Pancreas (tissue), 10 donors: ENCODE data around the gene LIX1. TPM values are rescaled to one million over a fixed set of nuclear protein-coding genes. Genes with fewer than 3 reads are reported as not detected.
"Not testable (repeated sequence)": the region's sequence is repeated elsewhere in the genome, so short reads cannot be mapped to it uniquely, and the experiment has no call there.

Source experiments
- ATAC-seq, 4 donors: fragments of 200-7000 bp; cut with Tn5 transposase; one replicate each; pipeline versions ENCODE4 v1.8.0 to v1.9.1; 2020; ENCODE audit warnings: mild to moderate bottlenecking in 4 of 4, moderate library complexity in 4 of 4
- DNase-seq, 6 donors: peaks; one replicate each; pipeline ENCODE4 v3.0.0-alpha.2; 2020
- FAIRE-seq: peaks from 2 replicates; lab custom pipeline; 2012; peaks lifted over from hg19 to GRCh38; lab: Jason Lieb, UNC
- H3K27ac ChIP-seq, 4 donors: fragments of 200-600 bp; sonication (generic); 1 replicate in 3 of 4; 2 replicates in 1 of 4; pipeline versions ENCODE4 v1.5.0 to v1.8.0; 2020
- H3K27me3 ChIP-seq, 4 donors: fragments of 200-600 bp; one replicate each; pipeline ENCODE4 v1.8.0; 2021
- H3K36me3 ChIP-seq, 3 donors: fragments of 200-600 bp; sonication (generic) in 1 of 3; one replicate each; pipeline versions ENCODE4 v1.5.0 to v1.8.0; 2020 to 2021
- H3K4me1 ChIP-seq, 3 donors: fragments of 200-600 bp; one replicate each; pipeline ENCODE4 v1.8.0; 2021
- H3K4me3 ChIP-seq, 4 donors: fragments of 200-600 bp; sonication (generic) in 2 of 4; one replicate each; pipeline versions ENCODE4 v1.5.0 to v1.8.0; 2020 to 2021
- H3K9me3 ChIP-seq, 4 donors: fragments of 200-600 bp; one replicate each; pipeline ENCODE4 v1.8.0; 2021
- WGBS, 2 donors: extraction: QIAGEN DNeasy Blood & Tissue Kit; methylation state at CpG; one replicate each; pipeline ENCODE4 v1.1.7; 2013; 5-methylcytosine and 5-hydroxymethylcytosine counted together
- intact Hi-C, 3 donors: fragments of 100-400 bp; cut with DNase I; formaldehyde crosslinking; loops; one replicate each; pipeline versions ENCODE4 v1.11.1 to v1.14.2; 2022
- polyA plus RNA-seq, 2 donors: library from polyadenylated mRNA; stranded (reverse); fragments of 200-250 nt; gene quantifications; one replicate each; pipeline ENCODE4 v1.2.3, GENCODE V29; 2013
- total RNA-seq, 6 donors: library from RNA; stranded (reverse); fragmentation: NEBNext Ultra II Directional in 4 of 6; extraction: Animal tissue kit (Norgen Biotek cat#: 25700) in 4 of 6; gene quantifications; one replicate each; pipeline versions ENCODE4 v1.2.1 to v1.2.4, GENCODE V29; 2021 to 2023
- TF ChIP-seq, protein P1 (sequence below), 4 donors: fragments of 200-600 bp; sonication (generic) in 3 of 4; IDR thresholded peaks; one replicate each; pipeline versions ENCODE4 v1.5.0 to v1.8.0; 2021; ENCODE audit warnings: antibody characterized with exemption in 4 of 4
- donor health status: healthy with polysubstance abuse.
- donor health status: DM: no; HTN: no; CAD: no; lungs with moderate emphysema.
- donor health status: DM: no; HTN: no; CAD: no.
- donor health status: control.
- donor health status: control.
- donor health status: Bipolar disorder and iron deficiency.
- donor health status: DM: yes; HTN: yes; CAD: no.
- donor health status: DM: no; HTN: no; CAD: no.
- donor health status: DM: no; HTN: no; CAD: no.
- donor health status: DM: yes; HTN: yes; CAD: no.

The LIX1 gene
- total and polyA plus RNA-seq, 8 donors, result 0.08 to 0.12 TPM; not detected in 6

DNA sequence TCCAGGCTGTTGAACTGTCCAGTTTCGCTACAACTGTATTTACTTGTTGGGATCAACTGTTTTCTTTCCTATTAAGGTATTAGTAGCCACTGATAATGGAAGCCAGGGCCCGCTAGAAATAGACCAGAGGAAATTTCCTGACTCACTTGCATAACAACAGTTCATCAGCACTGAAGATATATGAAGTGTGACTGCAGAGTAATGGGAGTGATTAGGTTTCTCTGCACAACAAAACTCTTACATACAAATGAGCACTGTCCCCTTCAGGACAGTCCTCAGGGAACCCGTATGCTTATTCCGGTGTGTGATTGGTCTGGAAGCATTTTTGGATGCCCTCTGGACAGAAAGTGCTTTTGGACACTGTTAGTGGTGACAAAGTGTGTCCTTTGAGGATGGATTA, 55.3 kb downstream of the LIX1 start:
- H3K27ac ChIP-seq, result no peak overlapping the region
- TF ChIP-seq, protein P1, sequence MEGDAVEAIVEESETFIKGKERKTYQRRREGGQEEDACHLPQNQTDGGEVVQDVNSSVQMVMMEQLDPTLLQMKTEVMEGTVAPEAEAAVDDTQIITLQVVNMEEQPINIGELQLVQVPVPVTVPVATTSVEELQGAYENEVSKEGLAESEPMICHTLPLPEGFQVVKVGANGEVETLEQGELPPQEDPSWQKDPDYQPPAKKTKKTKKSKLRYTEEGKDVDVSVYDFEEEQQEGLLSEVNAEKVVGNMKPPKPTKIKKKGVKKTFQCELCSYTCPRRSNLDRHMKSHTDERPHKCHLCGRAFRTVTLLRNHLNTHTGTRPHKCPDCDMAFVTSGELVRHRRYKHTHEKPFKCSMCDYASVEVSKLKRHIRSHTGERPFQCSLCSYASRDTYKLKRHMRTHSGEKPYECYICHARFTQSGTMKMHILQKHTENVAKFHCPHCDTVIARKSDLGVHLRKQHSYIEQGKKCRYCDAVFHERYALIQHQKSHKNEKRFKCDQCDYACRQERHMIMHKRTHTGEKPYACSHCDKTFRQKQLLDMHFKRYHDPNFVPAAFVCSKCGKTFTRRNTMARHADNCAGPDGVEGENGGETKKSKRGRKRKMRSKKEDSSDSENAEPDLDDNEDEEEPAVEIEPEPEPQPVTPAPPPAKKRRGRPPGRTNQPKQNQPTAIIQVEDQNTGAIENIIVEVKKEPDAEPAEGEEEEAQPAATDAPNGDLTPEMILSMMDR (IDR thresholded peaks at IDR 0.05), result no peak
- intact Hi-C loops, result no loop called here
- ATAC-seq, result no peak
- H3K36me3 ChIP-seq, result no peaks in the 10 kb centered on the region
- no peak for DNase-seq
- no peaks in the 10 kb centered on the region for H3K27me3 ChIP-seq
- no peaks in the 10 kb centered on the region for H3K9me3 ChIP-seq
- FAIRE-seq, result no peak
- 83 to 85% methylated on average over 4 of the region's 4 CpGs for WGBS, 2 donors
- no peak overlapping the region for H3K4me3 ChIP-seq
- H3K4me1 ChIP-seq, result no peaks in the 10 kb centered on the region

DNA sequence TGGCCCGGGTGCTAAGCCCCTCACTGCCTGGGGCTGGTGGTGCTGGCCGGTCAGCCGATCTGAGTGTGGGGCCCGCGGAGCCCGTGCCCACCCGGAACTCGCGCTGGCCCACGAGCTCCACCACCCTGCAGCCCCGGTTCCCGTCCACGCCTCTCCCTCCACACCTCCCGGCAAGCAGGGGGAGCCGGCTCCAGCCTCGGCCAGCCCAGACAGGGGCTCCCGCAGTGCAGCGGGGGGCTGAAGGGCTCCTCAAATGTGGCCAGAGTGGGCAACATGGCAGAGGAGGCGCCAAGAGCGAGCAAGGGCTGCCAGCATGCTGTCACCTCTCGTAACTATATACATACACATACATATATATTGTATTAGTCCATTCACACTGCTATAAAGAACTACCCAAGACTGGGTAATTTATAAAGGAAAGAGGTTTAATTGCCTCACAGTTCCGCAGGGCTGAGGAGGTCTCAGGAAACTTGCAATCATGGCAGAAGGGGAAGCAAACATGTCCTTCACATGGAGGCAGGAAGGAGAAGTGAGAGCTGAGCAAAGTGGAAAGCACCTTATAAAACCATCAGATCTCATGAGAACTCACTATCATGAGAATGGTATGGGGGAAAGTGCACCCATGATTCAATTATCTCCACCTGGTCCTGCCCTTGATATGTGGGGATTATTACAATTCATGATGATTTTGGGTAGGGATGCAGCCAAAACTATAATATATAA, 56.8 kb downstream of the LIX1 start:
- H3K36me3 ChIP-seq, result no peaks in the 10 kb centered on the region
- intact Hi-C loops, result no loop called here
- DNase-seq (peak in 1 of 6 donors; percentile 50), FAIRE-seq (no peak), ATAC-seq (no peak)
- H3K27me3 ChIP-seq, result no peaks in the 10 kb centered on the region
- H3K27ac ChIP-seq, result no peak overlapping the region
- 94 to 95% methylated on average over 19 to 22 of the region's 22 CpGs for WGBS, 2 donors
- H3K4me1 ChIP-seq, result peaks cover 0 to 3% (median 0%) of the 10 kb centered on the region in 3 donors
- H3K9me3 ChIP-seq, result no peaks in the 10 kb centered on the region
- H3K4me3 ChIP-seq, result no peak overlapping the region
- TF ChIP-seq, protein P1 (IDR thresholded peaks at IDR 0.05), result no peak

DNA sequence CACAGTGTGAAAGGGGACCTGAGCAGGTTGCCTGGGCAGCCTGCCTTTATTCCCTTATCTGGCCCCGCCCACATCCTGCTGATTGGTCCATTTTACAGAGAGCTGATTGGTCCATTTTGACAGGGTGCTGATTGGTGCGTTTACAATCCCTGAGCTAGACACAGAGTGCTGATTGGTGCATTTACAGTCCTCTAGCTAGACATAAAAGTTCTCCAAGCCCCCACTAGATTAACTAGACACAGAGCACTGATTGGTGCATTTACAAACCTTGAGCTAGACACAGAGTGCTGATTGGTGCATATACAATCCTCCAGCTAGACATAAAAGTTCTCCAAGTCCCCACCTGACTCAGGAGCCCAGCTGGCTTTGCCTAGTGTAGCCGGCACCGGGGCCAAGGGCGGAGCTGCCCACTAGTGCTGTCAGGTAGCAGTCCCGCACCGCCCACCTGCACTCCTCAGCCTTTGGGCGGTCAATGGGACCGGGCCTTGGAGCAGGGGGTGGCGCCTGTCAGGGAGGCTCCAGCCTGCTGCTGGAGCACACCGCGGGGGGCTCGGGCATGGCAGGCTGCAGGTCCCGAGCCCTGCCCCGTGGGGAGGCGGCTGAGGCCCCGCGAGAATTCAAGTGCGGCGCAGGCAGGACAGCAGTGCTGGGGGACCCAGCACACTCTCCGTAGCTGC, 57.5 kb downstream of the LIX1 start:
- intact Hi-C loops, H3K27ac ChIP-seq, H3K4me1 ChIP-seq, H3K4me3 ChIP-seq, H3K27me3 ChIP-seq, H3K9me3 ChIP-seq, FAIRE-seq, ATAC-seq, H3K36me3 ChIP-seq: not testable (repeated sequence)
- whole genome bisulfite sequencing, 2 donors, result 94 to 95% methylated on average over 18 to 21 of the region's 21 CpGs
- peak in 1 of 6 donors; percentile 73 for DNase-seq

DNA sequence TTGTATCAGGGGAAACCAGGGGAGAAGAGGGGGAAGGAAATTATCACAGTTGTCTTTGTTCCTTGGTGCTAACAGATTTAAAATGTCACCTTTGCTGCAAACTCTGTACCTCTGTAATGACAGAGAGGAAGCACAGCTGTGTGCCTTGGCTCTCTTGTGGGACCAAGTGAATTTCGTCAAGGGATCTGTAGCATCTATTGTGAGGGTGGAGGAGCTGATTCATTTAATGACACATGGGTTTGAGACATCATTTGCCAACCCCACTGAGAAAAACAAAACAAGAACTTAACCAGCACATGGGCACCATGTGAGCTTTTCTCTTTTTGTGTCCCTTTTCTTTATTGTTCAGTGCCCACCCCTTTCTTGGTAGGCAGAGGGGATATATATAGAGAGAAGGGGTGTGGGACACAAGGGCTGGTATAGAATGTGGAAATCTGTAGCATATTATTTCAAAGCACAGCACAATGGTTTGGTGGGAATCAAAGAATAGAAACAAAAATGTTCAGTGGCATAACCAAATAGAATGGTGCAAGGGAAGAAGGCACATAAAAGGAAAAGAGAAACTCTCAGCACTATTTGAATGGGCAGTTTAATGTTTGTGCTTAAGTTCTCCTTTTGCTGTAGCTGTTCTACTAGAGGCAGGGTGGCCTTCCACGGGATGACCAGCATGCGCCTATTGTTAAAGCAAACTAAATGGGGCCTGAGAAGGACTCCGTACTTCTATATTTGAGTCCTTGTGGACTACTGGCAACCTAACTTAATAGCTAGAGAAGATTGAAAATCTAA, 63.3 kb downstream of the LIX1 start:
- TF ChIP-seq, protein P1 (IDR thresholded peaks at IDR 0.05), result no peak
- DNase-seq (no peak), ATAC-seq (no peak), FAIRE-seq (no peak)
- no peaks in the 10 kb centered on the region for H3K27me3 ChIP-seq
- no peaks in the 10 kb centered on the region for H3K9me3 ChIP-seq
- 88 to 90% methylated on average over 4 of the region's 4 CpGs for WGBS, 2 donors
- peaks cover 0 to 3% (median 0%) of the 10 kb centered on the region in 3 donors for H3K4me1 ChIP-seq
- no peaks in the 10 kb centered on the region for H3K36me3 ChIP-seq
- H3K4me3 ChIP-seq, result no peak overlapping the region
- H3K27ac ChIP-seq, result no peak overlapping the region
- intact Hi-C loops, result no loop called here

DNA sequence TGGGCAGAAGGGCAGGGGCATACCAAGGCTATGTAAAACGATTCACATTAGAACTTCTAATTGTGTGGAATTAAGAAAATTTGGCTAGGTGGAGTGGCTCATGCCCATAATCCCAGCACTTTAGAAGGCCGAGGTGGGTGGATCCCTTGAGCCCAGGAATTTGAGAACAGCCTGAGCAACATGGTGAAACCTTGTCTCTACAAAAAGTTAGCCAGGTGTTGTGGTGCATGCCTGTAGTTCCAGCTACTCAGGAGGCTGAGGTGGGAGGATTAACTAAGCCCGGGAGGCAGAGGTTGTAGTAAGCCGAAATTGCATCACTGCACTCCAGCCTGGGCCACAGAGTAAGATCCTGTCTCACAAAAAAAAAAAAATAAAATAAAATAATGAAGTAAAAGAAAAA, 65.2 kb downstream of the LIX1 start:
- WGBS, 2 donors, result 86 to 88% methylated on average over 4 of the region's 4 CpGs
- intact Hi-C loops, result no loop called here
- TF ChIP-seq, protein P1 (IDR thresholded peaks at IDR 0.05), result no peak
- H3K27ac ChIP-seq, result no peak overlapping the region
- H3K36me3 ChIP-seq, result no peaks in the 10 kb centered on the region
- ATAC-seq (no peak), DNase-seq (no peak), FAIRE-seq (no peak)
- H3K4me3 ChIP-seq, result no peak overlapping the region
- H3K27me3 ChIP-seq, result no peaks in the 10 kb centered on the region
- no peaks in the 10 kb centered on the region for H3K9me3 ChIP-seq
- H3K4me1 ChIP-seq, result peaks cover 0 to 3% (median 0%) of the 10 kb centered on the region in 3 donors
